Tibial nerve (tissue), 4 donors: ENCODE results near the gene RIMS1. TPM values are rescaled to one million over a fixed set of nuclear protein-coding genes. Genes with fewer than 3 reads are reported as not detected.
"Not testable (repeated sequence)": the region's sequence is repeated elsewhere in the genome, so short reads cannot be mapped to it uniquely, and the experiment has no call there.

Experiments
- DNase-seq, 2 donors: peaks; one replicate each; pipeline ENCODE4 v3.0.0-alpha.2; 2019; ENCODE audit warnings: low spot score in 2 of 2
- H3K27ac ChIP-seq, 4 donors: fragments of 200-600 bp; sonication (generic) in 3 of 4; one replicate each; pipeline ENCODE4 v1.5.1; 2017 to 2019; ENCODE audit warnings: mild to moderate bottlenecking in 1 of 4
- H3K27me3 ChIP-seq, 2 donors: fragments of 200-600 bp; sonication (generic) in 1 of 2; one replicate each; pipeline versions ENCODE4 v1.5.1 to v1.6.0; 2017 to 2019
- H3K36me3 ChIP-seq, 3 donors: fragments of 200-600 bp; sonication (generic); one replicate each; pipeline ENCODE4 v1.5.1; 2018 to 2019
- H3K4me1 ChIP-seq, 4 donors: fragments of 200-600 bp; sonication (generic) in 3 of 4; one replicate each; pipeline ENCODE4 v1.5.1; 2017 to 2019
- H3K4me3 ChIP-seq, 4 donors: fragments of 200-600 bp; sonication (generic) in 3 of 4; one replicate each; pipeline ENCODE4 v1.5.1; 2017 to 2019; ENCODE audit warnings: mild to moderate bottlenecking in 1 of 4, moderate library complexity in 1 of 4
- H3K9me3 ChIP-seq, 4 donors: fragments of 200-600 bp; sonication (generic) in 3 of 4; one replicate each; pipeline ENCODE4 v1.5.1; 2017 to 2019
- CTCF ChIP-seq, 5 experiments: fragments of 200-600 bp in 3 of 5; fragments of 450-650 bp in 2 of 5; sonication (generic) in 3 of 5; IDR thresholded peaks; one replicate each; pipeline ENCODE4 v1.5.1; 2016 to 2019; ENCODE audit warnings: antibody characterized with exemption in 5 of 5, mild to moderate bottlenecking in 3 of 5, moderate library complexity in 2 of 5
- EP300 ChIP-seq, 2 donors: sonication (generic); formaldehyde crosslinking; IDR thresholded peaks; one replicate each; pipeline ENCODE4 v1.6.1; 2017; ENCODE audit warnings: antibody characterized with exemption in 2 of 2, mild to moderate bottlenecking in 1 of 2
- POLR2A ChIP-seq, 2 donors: fragments of 450-650 bp; IDR thresholded peaks; one replicate each; pipeline ENCODE4 v1.6.1; 2017; ENCODE audit warnings: antibody characterized with exemption in 2 of 2, mild to moderate bottlenecking in 2 of 2, moderate library complexity in 2 of 2
- WGBS, 2 donors: methylation state at CpG; one replicate each; pipeline ENCODE4 v1.1.5; 2018; 5-methylcytosine and 5-hydroxymethylcytosine counted together
- total RNA-seq, 4 donors: library from RNA; depleted of rRNA; stranded (reverse); fragments of >200 nt; gene quantifications; one replicate each; pipeline ENCODE4 v1.1.0, GENCODE V29; 2016

RIMS1 gene
- total RNA-seq, 4 donors from 2014 or later: 1.3 to 5.1 (median 3.3) TPM

GRCh38 chr6:72322771-72323170 is 436.4 kb downstream of the RIMS1 start:
- Histone ChIP-seq H3K4me3 (no peak overlapping the region), H3K9me3 (no peaks in the 10 kb centered on the region), H3K4me1 (no peaks in the 10 kb centered on the region), H3K27ac (no peak overlapping the region), H3K27me3 (no peaks in the 10 kb centered on the region), H3K36me3 (no peaks in the 10 kb centered on the region)
- WGBS, 2 donors: 56 to 60% methylated on average over 2 of the region's 2 CpGs
- TF ChIP-seq CTCF (IDR thresholded peaks at IDR 0.05) (no peak), POLR2A (IDR thresholded peaks at IDR 0.05) (no peak), EP300 (IDR thresholded peaks at IDR 0.05) (no peak)
- DNase-seq: no peak

- 58 to 80% methylated on average over 4 of the region's 4 CpGs for WGBS, 2 donors
- H3K4me1 ChIP-seq: no peaks in the 10 kb centered on the region
- H3K36me3 ChIP-seq: no peaks in the 10 kb centered on the region
- H3K27me3 ChIP-seq: no peaks in the 10 kb centered on the region
- TF ChIP-seq EP300 (IDR thresholded peaks at IDR 0.05) (no peak), POLR2A (IDR thresholded peaks at IDR 0.05) (no peak), CTCF (IDR thresholded peaks at IDR 0.05) (no peak)
- H3K4me3 ChIP-seq: no peak overlapping the region
- no peak for DNase-seq
- H3K27ac ChIP-seq: no peak overlapping the region
- no peaks in the 10 kb centered on the region for H3K9me3 ChIP-seq
These were observed 438.2 kb downstream of the RIMS1 start for GRCh38 chr6:72324591-72324990.

- Histone ChIP-seq H3K27ac (no peak overlapping the region), H3K27me3 (no peaks in the 10 kb centered on the region), H3K4me3 (no peak overlapping the region), H3K4me1 (no peaks in the 10 kb centered on the region), H3K9me3 (no peaks in the 10 kb centered on the region), H3K36me3 (no peaks in the 10 kb centered on the region)
- TF ChIP-seq EP300 (IDR thresholded peaks at IDR 0.05): no peak
- WGBS, 2 donors: 67 to 75% methylated on average over 1 of the region's 1 CpG
- DNase-seq: no peak
These were observed 442.4 kb downstream of the RIMS1 start for GRCh38 chr6:72328775-72329174.

GRCh38 chr6:72335203-72335602 is 448.9 kb downstream of the RIMS1 start:
- not testable (repeated sequence) for H3K4me3 ChIP-seq, H3K27me3 ChIP-seq, H3K9me3 ChIP-seq, DNase-seq, H3K4me1 ChIP-seq, H3K27ac ChIP-seq, H3K36me3 ChIP-seq
- 89 to 93% methylated on average over 2 of the region's 2 CpGs for WGBS, 2 donors

- DNase-seq: no peak
- no peak overlapping the region for H3K4me3 ChIP-seq
- WGBS, 2 donors: 14 to 32% methylated on average over 1 of the region's 1 CpG
- H3K4me1 ChIP-seq: peaks cover 0 to 7% (median 2%) of the 10 kb centered on the region in 4 donors
- H3K36me3 ChIP-seq: no peaks in the 10 kb centered on the region
- H3K27me3 ChIP-seq: no peaks in the 10 kb centered on the region
- H3K9me3 ChIP-seq: no peaks in the 10 kb centered on the region
- TF ChIP-seq EP300 (IDR thresholded peaks at IDR 0.05): no peak
- no peak overlapping the region for H3K27ac ChIP-seq
These were observed 462.6 kb downstream of the RIMS1 start for GRCh38 chr6:72348926-72349325.

GRCh38 chr6:72350296-72350881 is 464.0 kb downstream of the RIMS1 start:
- Histone ChIP-seq H3K36me3 (no peaks in the 10 kb centered on the region), H3K27me3 (no peaks in the 10 kb centered on the region), H3K9me3 (no peaks in the 10 kb centered on the region), H3K4me1 (peaks cover 0 to 7% (median 2%) of the 10 kb centered on the region in 4 donors), H3K4me3 (no peak overlapping the region), H3K27ac (no peak overlapping the region)
- no peak for TF ChIP-seq CTCF (IDR thresholded peaks at IDR 0.05)
- TF ChIP-seq EP300 (IDR thresholded peaks at IDR 0.05): no peak
- TF ChIP-seq POLR2A (IDR thresholded peaks at IDR 0.05): no peak
- no peak for DNase-seq
- 40 to 47% methylated on average over 1 of the region's 1 CpG for WGBS, 2 donors
